ENCODE measurements around the gene FREM1.

DNA sequence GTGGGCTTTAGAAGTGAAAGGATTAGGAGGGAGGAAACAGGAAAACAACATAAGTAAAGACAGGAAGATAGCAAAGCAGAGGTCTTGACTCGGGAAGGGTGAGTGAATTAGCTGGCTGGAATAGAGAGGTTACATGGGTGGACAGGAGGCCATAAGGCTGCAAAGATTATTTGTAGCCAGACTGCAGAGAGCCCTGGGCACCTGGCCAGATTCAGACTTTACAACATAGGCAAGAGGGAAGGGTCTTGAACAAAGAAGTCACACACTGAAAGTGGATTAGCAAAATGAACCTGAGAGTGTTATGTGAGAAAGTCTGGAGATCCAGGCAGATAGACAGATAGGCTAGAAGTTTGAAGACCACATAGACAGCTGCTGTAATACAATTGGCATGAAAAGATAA lies 158.0 kb downstream of the FREM1 start:
- TF ChIP-seq, protein P1, sequence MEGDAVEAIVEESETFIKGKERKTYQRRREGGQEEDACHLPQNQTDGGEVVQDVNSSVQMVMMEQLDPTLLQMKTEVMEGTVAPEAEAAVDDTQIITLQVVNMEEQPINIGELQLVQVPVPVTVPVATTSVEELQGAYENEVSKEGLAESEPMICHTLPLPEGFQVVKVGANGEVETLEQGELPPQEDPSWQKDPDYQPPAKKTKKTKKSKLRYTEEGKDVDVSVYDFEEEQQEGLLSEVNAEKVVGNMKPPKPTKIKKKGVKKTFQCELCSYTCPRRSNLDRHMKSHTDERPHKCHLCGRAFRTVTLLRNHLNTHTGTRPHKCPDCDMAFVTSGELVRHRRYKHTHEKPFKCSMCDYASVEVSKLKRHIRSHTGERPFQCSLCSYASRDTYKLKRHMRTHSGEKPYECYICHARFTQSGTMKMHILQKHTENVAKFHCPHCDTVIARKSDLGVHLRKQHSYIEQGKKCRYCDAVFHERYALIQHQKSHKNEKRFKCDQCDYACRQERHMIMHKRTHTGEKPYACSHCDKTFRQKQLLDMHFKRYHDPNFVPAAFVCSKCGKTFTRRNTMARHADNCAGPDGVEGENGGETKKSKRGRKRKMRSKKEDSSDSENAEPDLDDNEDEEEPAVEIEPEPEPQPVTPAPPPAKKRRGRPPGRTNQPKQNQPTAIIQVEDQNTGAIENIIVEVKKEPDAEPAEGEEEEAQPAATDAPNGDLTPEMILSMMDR (IDR thresholded peaks at IDR 0.05) = no peak
- no peak for TF ChIP-seq EZH2 (IDR thresholded peaks at IDR 0.05; ENCODE audit: borderline replicate concordance, insufficient read depth, low read depth, low read length, poor library complexity, severe bottlenecking)
